GM10847 (cell line): Measurements from ENCODE around the gene ADAM11.

Source experiments
- POLR2A ChIP-seq: IDR thresholded peaks from 2 replicates; pipeline ENCODE4 v1.6.1; 2011; ENCODE audit not compliant: insufficient read length; ENCODE audit errors: extremely low read depth

The ADAM11 gene

GRCh38 chr17:44796731-44797130 is 37.9 kb downstream of the ADAM11 start:
- TF ChIP-seq POLR2A: no peak

GRCh38 chr17:44797802-44798201 is 39.0 kb downstream of the ADAM11 start:
- TF ChIP-seq POLR2A: no peak

GRCh38 chr17:44798356-44798755 is 39.6 kb downstream of the ADAM11 start:
- TF ChIP-seq POLR2A: no peak

GRCh38 chr17:44801880-44802279 is 43.1 kb downstream of the ADAM11 start:
- no peak for TF ChIP-seq POLR2A

GRCh38 chr17:44804302-44805089 is 45.7 kb downstream of the ADAM11 start:
- no peak for TF ChIP-seq POLR2A

- TF ChIP-seq POLR2A: no peak
These were observed 48.5 kb downstream of the ADAM11 start for GRCh38 chr17:44807093-44807816.

- TF ChIP-seq POLR2A: no peak
These were observed 49.0 kb downstream of the ADAM11 start for GRCh38 chr17:44807817-44808155.

- TF ChIP-seq POLR2A: no peak
These were observed 49.4 kb downstream of the ADAM11 start for GRCh38 chr17:44808156-44808555.

- TF ChIP-seq POLR2A: no peak
These were observed 53.5 kb downstream of the ADAM11 start for GRCh38 chr17:44812263-44812662.

- no peak for TF ChIP-seq POLR2A
These were observed 61.9 kb downstream of the ADAM11 start for GRCh38 chr17:44820631-44821212.

- no peak for TF ChIP-seq POLR2A
These were observed 67.5 kb downstream of the ADAM11 start for GRCh38 chr17:44826123-44826790.

- TF ChIP-seq POLR2A: no peak
These were observed 69.1 kb downstream of the ADAM11 start for GRCh38 chr17:44827863-44828262.

- TF ChIP-seq POLR2A: no peak
These were observed 70.2 kb downstream of the ADAM11 start for GRCh38 chr17:44828919-44829522.

GRCh38 chr17:44829523-44830358 is 71.0 kb downstream of the ADAM11 start, which contains the start of gene GJC1:
Gene GJC1 (minus strand): TSS chr17:44830287. CDS start chr17:44805817, 24,470 bp downstream.
- peak; percentile 12 for TF ChIP-seq POLR2A

- no peak for TF ChIP-seq POLR2A
These were observed 71.8 kb downstream of the ADAM11 start for GRCh38 chr17:44830359-44831288.
